C4-2B (cell line): ENCODE data around the gene DNAH1.

Experiments used
- H3K27ac ChIP-seq: fragments of 450-650 bp; 2 replicates; pipeline ENCODE4 v1.5.1; 2017
- CTCF ChIP-seq: fragments of 450-650 bp; conservative IDR thresholded peaks from 2 replicates; pipeline ENCODE4 v1.5.1; 2017; ENCODE audit warnings: mild to moderate bottlenecking
- ZFX ChIP-seq: fragments of 450-650 bp; IDR thresholded peaks from 2 replicates; pipeline ENCODE4 v1.6.1; 2017

Gene DNAH1

GRCh38 chr3:52405066-52405465 is 88.9 kb downstream of the DNAH1 start:
- no peak for TF ChIP-seq ZFX
- no peak overlapping the region for H3K27ac ChIP-seq

DNA sequence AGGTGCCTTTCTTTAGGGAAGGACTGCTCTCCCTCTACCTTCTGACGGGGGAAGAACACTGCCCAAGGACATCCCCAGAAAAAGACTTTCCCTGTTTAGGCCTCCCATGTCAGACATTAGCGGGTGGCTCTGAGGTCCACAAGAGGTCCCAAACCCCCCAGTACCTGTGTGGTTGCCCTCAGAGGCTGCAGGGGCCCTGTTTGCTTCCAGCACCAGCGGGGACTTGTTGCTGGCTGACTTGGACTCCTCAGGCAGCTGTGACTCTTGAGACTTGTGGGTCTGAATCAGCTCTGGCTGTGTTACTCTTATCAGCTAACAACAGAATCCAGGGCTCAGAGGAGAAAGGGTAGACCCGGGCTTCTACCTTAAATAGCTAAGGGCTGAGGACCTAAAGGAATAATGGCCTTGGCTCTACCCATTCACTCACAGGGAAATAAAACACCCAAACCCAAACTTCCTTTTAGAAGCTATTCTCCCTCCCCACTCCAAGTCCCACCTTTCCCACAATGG is 89.5 kb downstream of the DNAH1 start:
- TF ChIP-seq CTCF (no peak), ZFX (no peak)

DNA sequence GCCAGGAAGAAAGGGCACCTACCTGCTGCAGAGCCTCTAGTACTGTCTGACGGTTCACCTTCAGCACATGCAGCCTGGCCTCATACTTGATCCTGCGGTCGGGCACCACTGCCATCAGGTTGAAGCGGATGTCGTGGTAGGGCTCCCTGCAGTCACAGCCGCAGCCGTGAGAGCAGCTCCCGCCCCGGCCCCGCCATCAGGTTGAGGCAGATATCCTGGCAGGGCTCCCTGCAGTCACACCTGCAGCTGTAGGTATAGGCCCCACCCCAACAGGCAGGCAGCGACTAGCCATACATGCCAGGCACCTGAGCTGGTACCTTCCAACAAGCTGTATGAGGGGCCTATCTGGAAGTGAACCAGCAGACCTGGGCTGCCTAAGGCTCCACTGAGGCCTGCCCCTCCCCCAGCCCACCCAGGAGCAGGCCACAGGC is 90.1 kb downstream of the DNAH1 start:
- H3K27ac ChIP-seq, result no peak overlapping the region
- TF ChIP-seq ZFX (no peak), CTCF (no peak)

More for the DNA sequence above, 89.5 kb downstream of the DNAH1 start:
- no peak overlapping the region for H3K27ac ChIP-seq

GRCh38 chr3:52406791-52407510 is 90.8 kb downstream of the DNAH1 start:
- TF ChIP-seq ZFX (no peak), CTCF (no peak)
- H3K27ac ChIP-seq, result no peak overlapping the region

GRCh38 chr3:52407779-52408178 is 91.7 kb downstream of the DNAH1 start:
- H3K27ac ChIP-seq, result no peak overlapping the region
- no peak for TF ChIP-seq CTCF
- TF ChIP-seq ZFX, result no peak

DNA sequence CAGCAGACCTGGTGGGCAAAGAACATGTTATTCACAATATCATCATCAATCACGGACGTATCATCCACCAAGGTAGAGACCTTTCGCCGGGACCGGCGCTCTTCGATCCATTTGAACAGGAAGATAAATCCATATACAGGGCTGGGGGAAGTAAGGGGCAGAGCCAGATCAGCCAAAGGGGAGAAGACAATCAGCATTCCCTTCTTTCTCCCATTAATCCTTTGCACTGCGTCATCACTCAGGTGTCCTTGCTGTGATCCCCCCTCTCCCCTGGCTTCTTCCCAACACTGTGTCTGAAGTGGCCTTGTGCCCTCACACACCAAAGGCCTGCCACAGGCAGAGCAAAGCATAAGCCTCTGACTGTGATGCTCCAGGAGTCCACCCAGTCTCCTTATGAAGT is 92.3 kb downstream of the DNAH1 start:
- TF ChIP-seq ZFX, result no peak
- TF ChIP-seq CTCF, result no peak
- H3K27ac ChIP-seq, result no peak overlapping the region

DNA sequence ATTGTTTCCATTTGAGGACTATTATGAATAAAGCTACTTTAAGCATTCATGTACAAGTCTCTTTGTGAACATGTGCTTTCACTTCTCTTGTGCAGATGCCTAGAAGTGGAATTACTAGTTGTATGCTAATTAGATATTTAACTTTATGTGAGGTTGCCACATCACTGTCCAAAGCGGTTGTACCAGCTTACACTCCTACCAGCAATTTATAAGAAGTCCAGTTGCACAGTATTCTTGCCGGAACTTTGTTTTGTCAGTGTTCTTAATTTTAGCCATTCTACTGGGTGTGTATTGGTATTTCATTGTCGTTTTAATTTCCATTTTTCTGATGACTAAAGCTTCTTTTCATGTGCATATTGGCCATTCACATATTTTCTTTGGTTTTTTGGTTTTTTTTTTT is 99.7 kb downstream of the DNAH1 start:
- H3K27ac ChIP-seq, result no peak overlapping the region
- no peak for TF ChIP-seq CTCF
- no peak for TF ChIP-seq ZFX

DNA sequence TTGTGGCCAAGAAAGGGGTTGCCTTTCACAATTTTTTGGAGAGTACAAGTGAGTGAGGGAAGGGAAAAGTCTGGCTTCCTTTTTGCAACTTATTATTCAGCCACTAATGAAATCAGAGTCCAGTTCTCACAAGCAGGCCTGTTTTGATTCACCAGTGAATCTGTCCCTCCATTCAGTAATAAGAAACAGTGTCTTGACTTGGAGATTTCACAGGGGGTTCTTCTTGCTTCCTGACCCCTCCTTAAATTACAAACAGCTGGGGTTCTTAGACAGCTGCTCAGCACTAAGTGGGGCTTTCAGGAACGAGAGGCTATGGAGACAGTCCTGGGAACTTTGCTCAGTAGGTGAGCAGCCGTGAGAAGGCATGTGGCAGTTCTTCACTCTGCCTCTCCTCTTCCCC is 104.3 kb downstream of the DNAH1 start:
- no peak for TF ChIP-seq ZFX
- TF ChIP-seq CTCF, result no peak
- no peak overlapping the region for H3K27ac ChIP-seq
